Measurements from ENCODE around the gene CACUL1. TPM values are rescaled to one million over a fixed set of nuclear protein-coding genes. Genes with fewer than 3 reads are reported as not detected.

CACUL1 gene
- total RNA-seq, 1 experiment from 2014 or later: 37.4 TPM

GRCh38 chr10:118735294-118735693, 19.5 kb downstream of the CACUL1 start:
- no peak for DNase-seq (ENCODE audit: extremely low read depth, low read depth)

- DNase-seq (ENCODE audit: extremely low read depth, low read depth): no peak
Observed at GRCh38 chr10:118734475-118734874, 20.3 kb downstream of the CACUL1 start.

- no peak for DNase-seq (ENCODE audit: extremely low read depth, low read depth)
Observed at GRCh38 chr10:118732245-118733165, 22.3 kb downstream of the CACUL1 start.

DNA sequence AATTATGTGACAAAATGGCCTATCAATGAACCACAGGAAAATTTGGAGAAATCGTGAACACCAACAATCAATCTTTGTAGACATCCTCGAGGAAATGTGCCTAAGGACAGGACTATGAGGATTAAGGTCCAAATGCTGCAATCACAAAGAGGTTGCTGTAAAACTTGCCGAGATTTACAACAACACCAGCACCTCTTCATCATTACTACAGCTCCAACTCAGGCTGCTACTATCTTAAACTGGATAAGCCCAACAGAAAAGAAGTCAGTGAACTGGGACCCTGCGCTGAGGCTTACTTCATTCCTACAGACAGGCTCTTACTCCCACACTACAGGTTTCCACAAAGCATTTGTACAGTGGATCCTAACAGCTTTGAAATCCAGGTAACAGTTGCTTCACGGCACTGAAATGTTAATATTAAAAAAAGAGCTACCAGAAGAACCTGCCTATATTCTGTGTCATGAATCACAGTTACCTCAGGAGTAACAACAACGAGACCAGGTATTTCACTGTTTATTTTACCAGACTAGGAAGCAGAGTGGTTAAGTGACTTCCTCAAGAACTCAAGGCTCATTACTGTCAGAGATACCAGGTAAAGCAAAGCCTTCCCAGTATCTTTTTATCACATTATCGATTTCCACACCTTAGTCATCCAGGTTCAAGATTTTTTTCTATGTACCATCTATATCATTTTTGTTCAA, 23.9 kb downstream of the CACUL1 start:
- DNase-seq (ENCODE audit: extremely low read depth, low read depth): no peak

GRCh38 chr10:118729641-118730258, 25.0 kb downstream of the CACUL1 start:
- DNase-seq (ENCODE audit: extremely low read depth, low read depth): no peak

GRCh38 chr10:118729200-118729599, 25.6 kb downstream of the CACUL1 start:
- no peak for DNase-seq (ENCODE audit: extremely low read depth, low read depth)

DNA sequence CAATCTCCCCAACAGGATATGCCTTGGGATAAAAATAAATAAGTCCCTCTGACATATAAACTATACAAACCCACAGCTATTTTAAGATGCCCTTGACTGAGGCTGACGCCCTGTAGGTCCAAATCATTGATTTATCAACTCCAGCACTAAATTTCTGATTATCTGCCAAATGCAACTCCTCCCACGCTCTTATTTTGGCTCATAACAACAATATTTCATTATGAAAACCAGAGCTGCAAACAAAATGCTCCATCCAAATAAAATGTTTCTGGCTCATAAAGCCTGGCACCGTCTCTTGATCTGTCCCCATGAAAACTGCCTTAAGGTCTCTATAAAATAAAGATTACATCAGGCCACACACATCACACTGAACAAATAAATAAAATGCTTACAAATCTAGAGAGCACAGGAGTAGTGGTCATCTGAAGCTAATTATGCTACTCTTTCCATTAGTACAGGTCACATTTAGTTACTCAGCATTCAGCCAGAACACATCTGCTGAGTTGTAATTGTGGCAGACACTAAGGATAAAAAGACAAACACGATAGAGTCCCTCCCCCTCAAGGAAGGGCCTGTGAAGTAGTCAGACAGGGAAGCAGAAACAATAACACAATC, 28.8 kb downstream of the CACUL1 start:
- DNase-seq (ENCODE audit: extremely low read depth, low read depth): no peak

GRCh38 chr10:118723466-118723865, 31.3 kb downstream of the CACUL1 start:
- DNase-seq (ENCODE audit: extremely low read depth, low read depth): no peak

DNA sequence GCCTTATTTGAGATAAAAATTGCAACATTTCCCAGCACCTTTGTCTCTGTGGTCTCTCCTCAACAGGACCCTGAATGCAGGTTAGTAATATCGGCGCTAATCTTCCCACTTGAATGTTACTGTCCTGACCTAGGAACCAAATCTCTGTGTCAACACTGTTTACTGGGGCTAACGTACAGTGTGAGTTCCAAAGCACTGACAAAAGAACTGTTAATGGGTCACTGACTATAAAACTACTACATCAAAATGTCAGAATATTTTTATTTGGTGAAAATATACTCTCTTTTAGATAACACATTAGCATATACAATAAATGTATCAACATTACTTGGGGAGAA, 33.3 kb downstream of the CACUL1 start:
- no peak for DNase-seq (ENCODE audit: extremely low read depth, low read depth)

GRCh38 chr10:118720685-118721538, 33.9 kb downstream of the CACUL1 start:
- DNase-seq (ENCODE audit: extremely low read depth, low read depth): peak; percentile 49

DNA sequence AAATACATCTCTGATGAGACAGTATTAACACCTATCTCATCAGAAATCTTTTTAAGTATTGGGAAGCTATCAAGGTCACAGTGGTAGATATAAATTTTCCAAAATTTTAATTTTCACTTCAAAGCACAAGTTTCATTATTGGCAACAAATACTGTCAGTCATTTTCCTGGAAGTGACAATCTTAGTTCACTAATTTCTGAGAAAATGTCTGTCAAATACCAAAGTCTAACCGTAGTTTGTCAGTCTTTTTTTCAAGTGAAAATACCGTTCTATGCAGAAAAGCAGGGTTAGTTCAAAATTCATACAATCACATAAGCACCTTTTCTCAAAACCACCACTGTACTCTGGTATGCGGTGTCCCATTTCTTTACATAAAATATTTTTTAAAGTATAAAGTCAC, 40.4 kb downstream of the CACUL1 start:
- DNase-seq (ENCODE audit: extremely low read depth, low read depth): no peak

GRCh38 chr10:118712930-118713634, 41.7 kb downstream of the CACUL1 start:
- no peak for DNase-seq (ENCODE audit: extremely low read depth, low read depth)

GRCh38 chr10:118712080-118712479, 42.7 kb downstream of the CACUL1 start:
- DNase-seq (ENCODE audit: extremely low read depth, low read depth): no peak

DNA sequence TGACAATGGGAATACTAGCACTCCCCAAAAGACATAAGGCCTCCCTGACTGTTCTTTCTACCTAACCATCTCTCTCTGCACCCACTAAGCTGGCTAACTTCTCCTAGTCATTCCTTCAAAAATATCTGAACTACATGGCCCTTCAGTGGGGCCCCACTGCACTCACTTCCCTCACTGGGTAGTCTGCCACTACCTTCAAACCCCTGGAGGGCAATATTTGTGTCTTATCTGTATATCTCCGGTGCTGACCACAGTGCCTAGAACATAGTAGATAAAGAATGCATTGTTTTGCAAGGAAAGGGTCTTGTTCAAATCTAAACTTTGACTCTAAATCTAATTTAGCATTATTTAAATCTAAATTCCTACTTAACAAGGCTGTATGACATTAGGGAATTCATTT, 44.3 kb downstream of the CACUL1 start:
- DNase-seq (ENCODE audit: extremely low read depth, low read depth): no peak

DNA sequence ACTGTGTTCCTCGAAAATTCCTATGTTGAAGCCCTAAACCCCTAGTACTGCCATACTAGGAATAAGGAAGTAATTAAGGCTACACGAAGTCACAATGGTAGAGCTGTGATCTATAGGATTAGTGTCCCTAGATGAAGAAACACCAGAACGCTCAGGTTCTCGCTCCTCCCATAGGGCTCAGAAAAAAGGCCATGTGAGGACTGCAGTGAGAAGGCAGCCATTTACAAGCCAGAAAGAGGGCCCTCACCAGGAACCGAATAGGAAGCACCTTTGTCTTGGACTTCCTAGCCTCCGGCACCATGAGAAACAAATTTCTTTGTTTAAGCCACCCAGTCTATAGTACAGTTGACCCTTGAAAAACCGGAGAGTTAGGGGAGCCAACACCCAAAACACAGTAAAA, 46.2 kb downstream of the CACUL1 start:
- no peak for DNase-seq (ENCODE audit: extremely low read depth, low read depth)

DNA sequence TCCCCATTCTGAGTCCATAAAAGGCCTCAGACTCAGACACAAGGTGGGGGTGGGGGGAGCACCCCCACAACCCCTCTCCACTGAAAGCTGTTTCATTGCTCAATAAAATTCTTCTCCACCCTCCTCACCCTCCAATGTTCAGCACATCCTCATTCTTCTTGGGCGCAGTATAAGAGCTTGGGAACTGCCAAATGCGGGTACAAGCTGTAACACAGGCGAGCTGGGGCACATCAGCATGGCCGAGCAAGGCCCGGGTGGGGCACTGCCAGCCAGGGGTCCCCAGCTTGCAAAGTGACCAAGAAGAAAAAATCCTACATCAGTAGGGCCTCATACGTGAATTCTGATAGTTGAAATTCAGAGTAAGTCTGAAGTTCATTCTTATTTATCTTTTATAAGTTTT, 50.1 kb downstream of the CACUL1 start:
- no peak for DNase-seq (ENCODE audit: extremely low read depth, low read depth)

GRCh38 chr10:118701529-118702323, 53.0 kb downstream of the CACUL1 start:
- DNase-seq (ENCODE audit: extremely low read depth, low read depth): no peak

DNA sequence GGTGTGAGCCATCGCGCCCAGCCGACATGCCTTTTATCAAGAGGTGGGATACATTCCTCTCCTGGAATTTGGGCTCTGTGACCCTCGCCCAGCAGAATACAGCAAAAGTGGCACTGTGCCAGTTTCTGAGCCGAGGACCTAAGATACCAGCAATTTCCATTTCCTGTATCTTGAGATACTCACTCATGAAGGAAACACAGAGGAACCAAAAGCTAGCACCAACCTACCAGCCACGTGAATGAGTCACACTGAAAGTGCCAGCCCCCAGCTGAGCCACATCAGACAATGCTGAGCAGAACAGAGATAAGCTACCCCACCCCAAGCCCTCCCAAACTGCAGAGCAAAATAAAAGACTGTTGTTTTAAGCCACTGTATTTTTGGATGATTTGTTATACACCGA, 56.3 kb downstream of the CACUL1 start:
- no peak for DNase-seq (ENCODE audit: extremely low read depth, low read depth)

GRCh38 chr10:118694848-118695247, 59.9 kb downstream of the CACUL1 start:
- DNase-seq (ENCODE audit: extremely low read depth, low read depth): no peak

Data from NCI-H460 (cell line).